A673 (cell line): ENCODE results near the gene CCDC102B. TPM values are rescaled to one million over a fixed set of nuclear protein-coding genes. Genes with fewer than 3 reads are reported as not detected.

Experiments used
- BruUV-seq: library from RNA; stranded (reverse); fragments of 400-500 nt; replicated peaks from 2 replicates; lab custom pipeline; 2021; lab: Mats Ljungman, UMichigan
- CTCF ChIA-PET: fragments of 300-600 bp; sonication (Branson Sonifier 250); formaldehyde crosslinking; loops from one replicate; lab custom pipeline; 2022; ENCODE audit warnings: antibody characterized with exemption; lab: Charles Lee
- POLR2A ChIA-PET: fragments of 300-600 bp; sonication (Branson Sonifier 250); formaldehyde crosslinking; loops from one replicate; lab custom pipeline; 2022; ENCODE audit warnings: antibody characterized with exemption; ENCODE audit not compliant: low non-redundant PET; lab: Charles Lee
- DNase-seq: peaks from one replicate; pipeline ENCODE4 v3.0.0-alpha.2; 2015; ENCODE audit warnings: low spot score
- H3K27ac ChIP-seq: fragments of 200-600 bp; sonication (generic); 2 replicates; pipeline ENCODE4 v1.5.1; 2016; ENCODE audit warnings: mixed run types, low read depth, mild to moderate bottlenecking, mixed read lengths, antibody characterized with exemption, low read length; ENCODE audit not compliant: poor library complexity, severe bottlenecking
- H3K27me3 ChIP-seq: fragments of 200-600 bp; sonication (generic); replicated peaks from 2 replicates; pipeline ENCODE4 v1.6.1; 2017; ENCODE audit warnings: mixed run types, low read depth, mild to moderate bottlenecking, mixed read lengths, antibody characterized with exemption, low read length; ENCODE audit not compliant: insufficient read depth, poor library complexity
- H3K36me3 ChIP-seq: fragments of 200-600 bp; sonication (generic); 2 replicates; pipeline ENCODE4 v1.6.1; 2016; ENCODE audit warnings: mixed run types, mild to moderate bottlenecking, mixed read lengths, antibody characterized with exemption, low read length; ENCODE audit not compliant: insufficient read depth, poor library complexity, severe bottlenecking
- H3K4me1 ChIP-seq: fragments of 200-600 bp; sonication (generic); 2 replicates; pipeline ENCODE4 v1.6.1; 2017; ENCODE audit warnings: mixed run types, mild to moderate bottlenecking, mixed read lengths, antibody characterized with exemption, low read length; ENCODE audit not compliant: insufficient read depth, poor library complexity, severe bottlenecking
- H3K4me3 ChIP-seq: fragments of 200-600 bp; sonication (generic); 2 replicates; pipeline ENCODE4 v1.5.1; 2016; ENCODE audit warnings: low read depth, mixed run types, mild to moderate bottlenecking, mixed read lengths, low read length; ENCODE audit not compliant: poor library complexity, severe bottlenecking
- H3K9me3 ChIP-seq: fragments of 200-600 bp; sonication (generic); 2 replicates; pipeline ENCODE4 v1.6.1; 2016; ENCODE audit warnings: mixed run types, low read depth, mild to moderate bottlenecking, mixed read lengths, antibody characterized with exemption, low read length; ENCODE audit not compliant: poor library complexity, severe bottlenecking
- CTCF ChIP-seq: fragments of 300-800, 200-600 bp; sonication (generic); conservative IDR thresholded peaks from 2 replicates; pipeline ENCODE4 v1.5.1; 2017; ENCODE audit warnings: low read depth, mild to moderate bottlenecking, antibody characterized with exemption, low read length, moderate library complexity, mixed read lengths
- EZH2 ChIP-seq: fragments of 200-600 bp; sonication (generic); IDR thresholded peaks from 2 replicates; pipeline ENCODE4 v1.6.1; 2017; ENCODE audit warnings: borderline replicate concordance, low read depth, mild to moderate bottlenecking, mixed read lengths, antibody characterized with exemption, low read length; ENCODE audit not compliant: poor library complexity, severe bottlenecking
- intact Hi-C: fragments of 100-400 bp; cut with micrococcal nuclease; formaldehyde crosslinking; loops from one replicate; pipeline ENCODE4 v1.10.0; 2022; ENCODE audit not compliant: unreplicated experiment
- total RNA-seq: library from RNA; stranded (reverse); gene quantifications from 2 replicates; pipeline ENCODE4 v1.2.3, GENCODE V29; 2021

Gene CCDC102B
- total RNA-seq, 1 experiment from 2014 or later = 12.5 TPM

GRCh38 chr18:68817584-68817983 lies 19.7 kb downstream of the CCDC102B start:
- POLR2A ChIA-PET = no interaction called here
- Histone ChIP-seq H3K4me3 (no peak overlapping the region), H3K9me3 (no peaks in the 10 kb centered on the region), H3K27me3 (no peaks in the 10 kb centered on the region), H3K27ac (no peak overlapping the region), H3K36me3 (no peaks in the 10 kb centered on the region), H3K4me1 (no peaks in the 10 kb centered on the region)
- CTCF ChIA-PET = no interaction called here
- no peak for DNase-seq
- no peak for TF ChIP-seq CTCF
- no peak for TF ChIP-seq EZH2
- intact Hi-C loops = no loop called here
- no TSS peak for BruUV-seq

- no peak overlapping the region for H3K27ac ChIP-seq
- H3K4me3 ChIP-seq = no peak overlapping the region
- no peaks in the 10 kb centered on the region for H3K36me3 ChIP-seq
- BruUV-seq = no TSS peak
- TF ChIP-seq CTCF (no peak), EZH2 (no peak)
- POLR2A ChIA-PET = no interaction called here
- CTCF ChIA-PET = interaction anchor here (0.6 kb wide), 1 partner anchor 617 kb away, joined by 3 read pairs; no protein-coding TSS in a partner anchor
- H3K4me1 ChIP-seq = no peaks in the 10 kb centered on the region
- intact Hi-C loops = no loop called here
- no peaks in the 10 kb centered on the region for H3K27me3 ChIP-seq
- H3K9me3 ChIP-seq = no peaks in the 10 kb centered on the region
- no peak for DNase-seq
Measured at GRCh38 chr18:68818584-68818983, 20.7 kb downstream of the CCDC102B start.

GRCh38 chr18:68822926-68823325 lies 25.0 kb downstream of the CCDC102B start:
- TF ChIP-seq EZH2 (no peak), CTCF (no peak)
- Histone ChIP-seq H3K36me3 (no peaks in the 10 kb centered on the region), H3K27ac (no peak overlapping the region), H3K9me3 (no peaks in the 10 kb centered on the region), H3K27me3 (no peaks in the 10 kb centered on the region), H3K4me3 (no peak overlapping the region), H3K4me1 (no peaks in the 10 kb centered on the region)
- POLR2A ChIA-PET = no interaction called here
- CTCF ChIA-PET = no interaction called here
- no TSS peak for BruUV-seq
- intact Hi-C loops = no loop called here
- no peak for DNase-seq
